NCI-H82 treated with DMSO at 0.1 percent for 48 hours (cell line): ENCODE measurements around the gene PNPLA7.

Experiments used
- DNase-seq: peaks from one replicate; lab custom pipeline; 2025; ENCODE audit not compliant: unreplicated experiment; lab: John Stamatoyannopoulos, UW

PNPLA7 gene

GRCh38 chr9:137497921-137498719 lies 52.1 kb downstream of the PNPLA7 start:
- no peak for DNase-seq

DNA sequence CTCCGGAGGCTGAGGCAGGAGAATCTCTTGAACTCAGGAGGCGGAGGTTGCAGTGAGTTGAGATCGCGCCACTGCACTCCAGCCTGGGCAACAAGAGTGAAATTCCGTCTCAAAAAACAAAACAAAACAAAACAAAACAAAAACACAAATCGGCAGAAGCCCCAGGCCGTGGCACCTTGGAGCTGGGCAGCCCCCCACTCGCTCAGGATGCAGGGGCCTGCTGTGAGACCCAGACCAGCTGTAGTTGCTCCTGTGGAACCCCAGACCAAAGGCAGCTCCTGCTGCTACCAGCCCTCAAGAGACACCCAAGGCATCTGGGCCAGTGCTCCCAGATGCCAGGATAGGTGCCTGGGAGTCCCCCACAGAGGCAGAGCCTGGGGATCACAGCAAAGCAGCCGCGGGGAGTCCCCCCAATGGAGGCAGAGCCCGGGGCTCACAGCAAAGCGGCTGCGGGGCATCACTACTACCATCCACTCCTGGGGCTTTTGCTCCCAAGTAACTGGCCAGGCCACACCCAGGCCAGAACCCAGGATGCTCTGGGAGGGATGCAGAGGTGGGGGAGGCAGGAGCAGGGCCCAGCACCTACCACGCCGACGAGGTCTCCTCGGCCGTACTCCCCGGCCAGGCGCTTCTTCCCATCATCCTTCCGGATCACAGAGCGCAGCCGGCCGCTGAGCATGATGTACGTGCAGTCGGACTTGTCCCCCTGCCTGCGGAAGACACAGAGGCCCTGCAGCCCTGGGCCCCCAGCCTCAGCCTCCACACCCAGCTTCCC lies 53.4 kb downstream of the PNPLA7 start:
- DNase-seq: no peak

GRCh38 chr9:137494550-137495351 lies 55.5 kb downstream of the PNPLA7 start:
- no peak for DNase-seq

GRCh38 chr9:137494104-137494544 lies 56.1 kb downstream of the PNPLA7 start:
- no peak for DNase-seq

GRCh38 chr9:137493364-137494103 lies 56.7 kb downstream of the PNPLA7 start:
- no peak for DNase-seq

- DNase-seq: no peak
Observed at GRCh38 chr9:137492464-137493363, 57.5 kb downstream of the PNPLA7 start.

GRCh38 chr9:137491735-137492432 lies 58.3 kb downstream of the PNPLA7 start:
- DNase-seq: no peak

DNA sequence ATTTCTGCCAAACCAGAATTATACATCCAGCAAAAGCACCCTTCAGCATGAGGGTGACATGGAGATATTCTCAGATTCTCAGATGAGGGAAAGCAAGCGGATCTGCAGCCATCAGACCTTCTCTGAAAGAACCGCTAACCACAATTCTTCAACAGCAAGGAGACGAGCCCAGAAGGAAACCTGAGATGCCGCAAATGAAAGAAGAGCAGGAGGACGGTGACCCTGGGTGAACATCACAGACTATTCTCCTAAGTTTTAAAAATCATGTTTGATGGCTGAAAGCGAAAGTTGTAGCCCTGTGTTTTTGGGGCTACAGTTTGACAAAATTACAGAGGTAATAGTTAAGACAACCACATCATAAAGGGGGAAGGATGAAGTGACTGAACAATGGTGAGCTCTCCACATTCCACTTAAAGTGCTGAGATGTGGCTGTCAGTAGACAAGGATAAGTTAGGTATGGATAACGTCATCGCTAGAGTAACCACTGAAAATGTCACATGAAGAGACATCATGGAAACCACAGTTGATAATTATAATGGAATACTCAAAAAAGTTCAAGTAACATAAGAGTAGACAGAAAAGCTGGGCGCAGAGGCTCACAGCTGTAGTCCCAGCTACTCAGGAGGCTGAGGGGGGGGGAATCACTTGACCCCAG lies 59.5 kb downstream of the PNPLA7 start:
- DNase-seq: no peak

GRCh38 chr9:137488906-137489305 lies 61.3 kb downstream of the PNPLA7 start:
- DNase-seq: no peak

- peak; percentile 58 for DNase-seq
Observed at GRCh38 chr9:137488327-137488653, 61.9 kb downstream of the PNPLA7 start.

- DNase-seq: no peak
Observed at GRCh38 chr9:137487454-137488326, 62.5 kb downstream of the PNPLA7 start.

GRCh38 chr9:137486545-137487453 lies 63.4 kb downstream of the PNPLA7 start:
- no peak for DNase-seq

DNA sequence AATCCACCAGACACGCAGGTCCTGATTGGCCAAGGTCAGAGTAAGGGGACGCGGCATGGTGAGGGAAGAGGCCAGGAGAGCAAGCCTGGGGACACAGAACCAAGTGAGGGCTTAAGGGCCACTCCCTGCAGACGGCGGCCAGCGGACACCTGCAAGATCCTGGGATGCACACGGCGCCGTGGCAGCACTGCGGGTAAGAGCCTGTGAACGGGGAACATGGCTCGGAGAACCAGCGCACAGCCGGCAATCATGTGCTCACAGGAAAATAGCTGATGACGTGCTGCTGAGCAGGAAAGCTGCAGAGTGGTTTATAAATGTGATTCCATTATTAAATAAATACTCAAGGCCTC lies 64.1 kb downstream of the PNPLA7 start:
- DNase-seq: no peak

DNA sequence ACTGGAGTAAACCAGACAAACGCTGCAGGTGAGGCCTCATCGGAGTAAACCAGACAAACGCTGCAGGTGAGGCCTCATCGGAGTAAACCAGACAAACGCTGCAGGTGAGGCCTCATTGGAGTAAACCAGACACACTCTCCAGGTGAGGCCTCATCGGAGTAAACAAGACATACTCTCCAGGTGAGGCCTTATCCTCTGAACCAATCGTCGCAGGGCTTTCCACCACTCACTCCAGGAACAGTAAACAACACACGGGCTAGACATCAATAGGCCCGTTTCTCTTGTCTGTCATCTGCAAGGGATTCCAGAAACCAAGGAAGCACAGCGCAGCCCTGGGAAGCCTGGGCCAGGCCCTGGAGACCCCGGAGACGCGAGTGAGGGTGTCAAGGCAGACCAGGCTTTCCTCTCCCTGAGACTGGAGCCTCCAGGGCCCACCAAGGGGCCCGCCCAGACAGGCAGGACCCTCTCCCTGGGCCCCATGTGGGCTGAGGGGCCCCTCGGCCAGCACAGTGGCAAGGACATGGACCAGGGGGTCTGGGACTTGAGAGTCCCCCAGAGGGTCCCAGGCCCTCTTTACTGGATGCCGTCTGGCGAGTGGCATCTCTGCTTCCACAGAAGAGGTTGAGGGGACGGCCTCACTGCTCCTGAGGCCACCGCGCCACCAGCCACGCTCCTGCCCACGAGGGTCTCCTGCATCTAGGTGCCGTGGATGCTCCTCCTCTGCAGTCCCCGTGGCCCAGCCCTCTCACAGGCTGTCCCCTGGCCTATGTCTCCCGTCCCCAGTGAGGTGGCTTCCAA lies 64.7 kb downstream of the PNPLA7 start:
- no peak for DNase-seq

DNA sequence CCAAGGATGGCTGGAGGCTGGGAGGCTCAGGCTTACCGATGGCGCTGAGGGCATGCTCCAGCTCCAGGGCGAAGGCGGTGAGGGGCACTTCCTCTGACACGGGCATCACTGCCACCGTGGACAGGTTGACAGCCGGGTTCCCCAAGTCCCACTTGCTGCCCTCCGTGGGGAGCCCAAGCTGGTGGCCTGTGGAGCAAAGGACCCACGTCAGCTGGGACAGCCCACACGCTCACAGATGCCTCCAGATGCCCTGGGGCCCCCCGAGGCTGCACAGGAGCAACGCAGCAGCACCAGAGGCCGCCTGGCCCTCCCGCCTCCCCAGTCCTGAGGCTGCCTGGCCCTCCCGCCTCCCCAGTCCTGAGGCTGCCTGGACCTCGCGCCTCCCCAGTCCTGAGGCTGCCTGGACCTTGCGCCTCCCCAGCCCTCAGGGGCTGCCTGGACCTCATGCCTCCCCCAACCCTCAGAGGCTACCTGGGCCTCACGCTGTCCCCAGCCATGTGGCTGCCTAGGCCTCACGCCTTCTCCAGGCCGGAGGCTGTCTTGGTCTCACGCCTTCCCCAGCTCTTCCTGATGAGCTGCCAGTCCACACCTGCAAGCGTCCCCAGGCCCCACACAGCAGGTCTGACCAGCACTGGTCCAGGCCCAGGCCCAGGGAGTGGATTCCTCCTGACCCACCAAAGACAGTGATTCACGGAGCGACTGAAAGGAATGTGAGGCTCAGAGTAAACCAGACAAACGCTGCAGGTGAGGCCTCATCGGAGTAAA lies 65.5 kb downstream of the PNPLA7 start:
- no peak for DNase-seq
